ENCODE results near the gene ZNF724.
"Not testable (repeated sequence)": the region's sequence is repeated elsewhere in the genome, so short reads cannot be mapped to it uniquely, and the experiment has no call there.

The ZNF724 gene

GRCh38 chr19:23283925-23284324 lies 33.7 kb upstream of the ZNF724 start:
- Histone ChIP-seq H3K4me1 (no peaks in the 10 kb centered on the region), H3K9me3 (no peaks in the 10 kb centered on the region), H3K27me3 (peaks cover 0 to 2% of the 10 kb centered on the region in 2 donors), H3K4me3 (no peak overlapping the region), H3K27ac (no peak overlapping the region), H3K36me3 (no peaks in the 10 kb centered on the region)
- TF ChIP-seq CTCF (IDR thresholded peaks at IDR 0.05) = peak; percentile 49
- DNase-seq = peak; percentile 45 to 67
- intact Hi-C loops (cut with DNase I; ENCODE audit: low total_unique reads) = no loop called here

- Histone ChIP-seq H3K27me3 (peaks cover 0 to 2% of the 10 kb centered on the region in 2 donors), H3K27ac (no peak overlapping the region), H3K4me3 (no peak overlapping the region), H3K4me1 (no peaks in the 10 kb centered on the region), H3K36me3 (no peaks in the 10 kb centered on the region), H3K9me3 (no peaks in the 10 kb centered on the region)
- no peak for TF ChIP-seq CTCF (IDR thresholded peaks at IDR 0.05)
- intact Hi-C loops (cut with DNase I; ENCODE audit: low total_unique reads) = no loop called here
- no peak for DNase-seq
Observed at GRCh38 chr19:23281663-23282276, 31.6 kb upstream of the ZNF724 start.

GRCh38 chr19:23278118-23278517 lies 27.9 kb upstream of the ZNF724 start:
- H3K27me3 ChIP-seq; H3K9me3 ChIP-seq; DNase-seq; H3K36me3 ChIP-seq; H3K27ac ChIP-seq; intact Hi-C loops (cut with DNase I; ENCODE audit: low total_unique reads); H3K4me1 ChIP-seq; H3K4me3 ChIP-seq: not testable (repeated sequence)

- no peaks in the 10 kb centered on the region for H3K9me3 ChIP-seq
- intact Hi-C loops (cut with DNase I; ENCODE audit: low total_unique reads) = no loop called here
Observed at GRCh38 chr19:23273590-23274412, 23.6 kb upstream of the ZNF724 start.

GRCh38 chr19:23273022-23273589 lies 22.9 kb upstream of the ZNF724 start:
- peak overlapping the region; percentile 89 to 92 for H3K27ac ChIP-seq
- H3K4me1 ChIP-seq = peaks cover 0 to 26% (median 7%) of the 10 kb centered on the region in 4 donors
- peak in 1 of 2 donors; percentile 45 for DNase-seq
- no peaks in the 10 kb centered on the region for H3K27me3 ChIP-seq
- TF ChIP-seq CTCF (IDR thresholded peaks at IDR 0.05) = no peak
- H3K36me3 ChIP-seq = peaks cover 4 to 18% (median 6%) of the 10 kb centered on the region in 3 donors
- peak overlapping the region; percentile 94 to 97 for H3K4me3 ChIP-seq
- H3K9me3 ChIP-seq = no peaks in the 10 kb centered on the region
- intact Hi-C loops (cut with DNase I; ENCODE audit: low total_unique reads) = no loop called here

More at GRCh38 chr19:23273590-23274412, 23.6 kb upstream of the ZNF724 start:
- TF ChIP-seq CTCF (IDR thresholded peaks at IDR 0.05) = no peak
- peaks cover 0 to 26% (median 7%) of the 10 kb centered on the region in 4 donors for H3K4me1 ChIP-seq
- peak overlapping the region; percentile 94 to 97 for H3K4me3 ChIP-seq
- DNase-seq = peak; percentile 93 to 96
- no peaks in the 10 kb centered on the region for H3K27me3 ChIP-seq
- H3K36me3 ChIP-seq = peaks cover 0 to 12% (median 5%) of the 10 kb centered on the region in 3 donors
- peak overlapping the region; percentile 89 to 92 for H3K27ac ChIP-seq

All from tibial artery (tissue), 4 donors.